Subcutaneous abdominal adipose tissue (tissue), 5 donors: Measurements from ENCODE around the gene RPP38.
A peak's percentile ranks its signal among the peaks of the same experiment; 100 is the strongest.

Experiments
- H3K27ac ChIP-seq: one replicate; pipeline ENCODE4 v1.7.0; 2013; ENCODE audit warnings: low read depth, mild to moderate bottlenecking, inconsistent platforms, low read length, moderate library complexity
- H3K27me3 ChIP-seq, 5 donors: one replicate each; pipeline ENCODE4 v1.7.0; 2013; ENCODE audit warnings: low read length in 5 of 5, inconsistent platforms in 1 of 5; ENCODE audit not compliant: control insufficient read depth in 5 of 5, insufficient read depth in 4 of 5
- H3K36me3 ChIP-seq, 5 donors: one replicate each; pipeline ENCODE4 v1.7.0; 2013; ENCODE audit warnings: low read length in 5 of 5; ENCODE audit not compliant: control insufficient read depth in 5 of 5, insufficient read depth in 5 of 5
- H3K4me1 ChIP-seq, 5 donors: one replicate each; pipeline ENCODE4 v1.7.0; 2013; ENCODE audit warnings: low read length in 5 of 5, mild to moderate bottlenecking in 3 of 5, moderate library complexity in 1 of 5; ENCODE audit not compliant: control insufficient read depth in 5 of 5, insufficient read depth in 5 of 5
- H3K4me3 ChIP-seq, 5 donors: one replicate each; pipeline ENCODE4 v1.7.0; 2013; ENCODE audit warnings: low read length in 5 of 5, low read depth in 1 of 5
- H3K9ac ChIP-seq, 5 donors: one replicate each; pipeline ENCODE4 v1.7.0; 2013; ENCODE audit warnings: low read length in 5 of 5, mild to moderate bottlenecking in 4 of 5, moderate library complexity in 3 of 5
- H3K9me3 ChIP-seq, 5 donors: one replicate each; pipeline ENCODE4 v1.7.0; 2013; ENCODE audit warnings: low read length in 5 of 5; ENCODE audit not compliant: control insufficient read depth in 5 of 5
- donor health status: healthy.
- donor health status: healthy.
- donor health status: healthy.
- donor health status: healthy.
- donor health status: healthy.

The RPP38 gene

DNA sequence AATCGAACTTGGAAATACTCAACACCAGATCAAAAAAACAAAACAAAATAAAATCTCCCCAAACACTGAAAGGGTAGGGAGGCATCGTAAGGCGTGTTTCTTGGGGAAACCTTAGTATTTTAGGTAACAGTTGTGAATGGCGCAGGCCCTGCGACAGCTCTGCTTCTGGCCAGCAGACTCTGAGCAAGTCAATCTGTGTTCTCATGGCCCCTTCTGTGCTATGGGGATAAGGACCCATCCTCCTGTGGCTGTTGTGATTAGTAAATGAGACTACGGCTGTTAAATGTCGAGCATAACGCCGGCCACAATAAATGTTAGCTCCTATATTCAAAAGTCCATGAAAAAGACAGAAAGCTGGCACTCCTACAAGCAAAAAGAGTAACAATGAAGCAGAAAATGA is 27.0 kb downstream of the RPP38 start:
- no peaks in the 10 kb centered on the region for H3K9me3 ChIP-seq
- H3K36me3 ChIP-seq: peaks cover 39 to 75% (median 51%) of the 10 kb centered on the region in 5 donors
- H3K4me3 ChIP-seq: no peak overlapping the region
- H3K27ac ChIP-seq: no peak overlapping the region
- H3K4me1 ChIP-seq: peaks cover 0 to 3% (median 0%) of the 10 kb centered on the region in 5 donors
- H3K9ac ChIP-seq: no peak overlapping the region
- H3K27me3 ChIP-seq: no peaks in the 10 kb centered on the region

DNA sequence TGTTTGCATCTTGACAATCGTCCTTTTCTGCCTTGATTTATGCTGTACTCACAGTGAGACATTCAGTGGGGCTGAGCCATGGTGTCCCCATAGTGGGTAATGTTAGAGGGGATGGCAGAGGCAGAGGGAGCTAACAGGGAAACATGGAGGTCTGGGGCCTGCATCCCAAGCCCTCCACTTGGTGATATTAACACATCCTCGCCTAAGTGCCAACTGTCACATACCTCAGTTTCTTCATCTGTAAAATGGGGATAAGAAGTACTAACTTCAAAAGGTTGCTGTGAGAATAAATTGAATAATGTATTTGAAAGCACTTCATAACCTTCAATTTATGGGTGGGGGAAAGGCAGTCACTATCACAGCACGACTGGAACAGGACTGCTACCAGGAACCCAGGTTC is 27.8 kb downstream of the RPP38 start:
- peaks cover 36 to 75% (median 50%) of the 10 kb centered on the region in 5 donors for H3K36me3 ChIP-seq
- no peak overlapping the region for H3K27ac ChIP-seq
- peaks cover 0 to 3% (median 0%) of the 10 kb centered on the region in 5 donors for H3K4me1 ChIP-seq
- peak overlapping the region in 1 of 5 donors; percentile 30 for H3K9ac ChIP-seq
- H3K4me3 ChIP-seq: no peak overlapping the region
- H3K27me3 ChIP-seq: no peaks in the 10 kb centered on the region
- H3K9me3 ChIP-seq: no peaks in the 10 kb centered on the region

DNA sequence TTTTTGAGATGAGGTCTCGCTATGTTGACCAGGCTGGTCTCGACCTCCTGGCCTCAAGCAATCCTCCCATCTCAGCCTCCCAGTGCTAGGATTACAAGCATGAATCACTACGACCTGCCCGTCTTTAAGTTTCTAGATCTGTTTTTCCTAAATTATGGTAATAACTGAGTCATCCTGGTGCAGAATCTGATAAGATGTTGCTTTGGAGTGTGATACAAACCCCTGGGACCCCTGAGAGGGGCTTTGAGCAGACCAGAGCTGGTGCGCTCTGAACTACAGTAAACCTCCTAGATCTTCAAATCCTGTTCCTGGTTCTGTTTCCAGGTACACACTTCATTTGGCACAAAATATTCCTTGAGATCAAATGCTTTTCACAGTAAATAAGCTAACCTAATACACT is 34.2 kb downstream of the RPP38 start:
- Histone ChIP-seq H3K9me3 (no peaks in the 10 kb centered on the region), H3K4me1 (peaks cover 0 to 3% (median 0%) of the 10 kb centered on the region in 5 donors), H3K9ac (no peak overlapping the region), H3K27ac (no peak overlapping the region), H3K4me3 (no peak overlapping the region), H3K36me3 (peaks cover 26 to 86% (median 66%) of the 10 kb centered on the region in 5 donors), H3K27me3 (no peaks in the 10 kb centered on the region)

DNA sequence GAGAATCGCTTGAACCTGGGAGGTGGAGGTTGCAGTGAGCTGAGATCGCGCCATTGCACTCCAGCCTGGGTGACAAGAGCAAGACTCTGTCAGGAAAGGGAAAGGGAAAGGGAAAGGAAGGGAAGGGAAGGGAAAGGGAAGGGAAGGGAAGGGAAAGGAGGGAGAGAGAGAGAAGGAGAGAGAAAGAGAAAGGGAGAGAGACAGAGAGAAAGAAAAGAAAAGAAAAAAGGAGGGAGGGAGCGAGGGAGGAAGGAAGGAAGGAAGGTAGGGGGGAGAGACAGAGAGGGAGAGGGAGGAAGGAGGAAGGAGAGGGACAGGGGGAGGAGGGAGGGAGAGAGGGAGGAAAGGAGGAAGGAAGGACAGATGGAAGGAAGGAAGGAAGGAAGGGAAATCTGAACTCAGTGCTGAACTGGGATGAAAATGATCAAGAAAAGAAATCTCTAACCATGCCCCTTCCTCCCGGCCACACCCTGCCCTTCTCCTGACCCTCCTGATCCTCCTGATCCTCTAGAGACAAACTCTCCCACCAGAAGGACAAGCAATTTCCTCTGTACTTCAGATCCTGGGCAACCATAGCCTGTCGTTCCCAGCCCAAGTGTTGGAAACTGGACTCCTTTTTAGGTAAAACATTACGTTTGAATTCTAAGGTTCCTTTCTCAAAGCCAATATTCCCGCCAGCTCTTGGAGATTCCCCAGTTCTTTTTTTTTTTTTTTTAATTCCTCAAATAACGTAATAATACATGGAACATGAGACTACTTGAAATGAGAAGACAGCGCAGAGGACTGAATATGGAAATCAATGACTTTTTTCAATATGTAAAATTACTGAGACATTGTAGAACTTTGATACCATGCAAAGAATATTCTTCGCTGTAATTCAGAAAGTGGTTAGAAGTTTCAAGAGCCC is 39.2 kb downstream of the RPP38 start:
- Histone ChIP-seq H3K36me3 (peaks cover 16 to 75% (median 56%) of the 10 kb centered on the region in 5 donors), H3K4me1 (peaks cover 0 to 24% (median 9%) of the 10 kb centered on the region in 5 donors)

DNA sequence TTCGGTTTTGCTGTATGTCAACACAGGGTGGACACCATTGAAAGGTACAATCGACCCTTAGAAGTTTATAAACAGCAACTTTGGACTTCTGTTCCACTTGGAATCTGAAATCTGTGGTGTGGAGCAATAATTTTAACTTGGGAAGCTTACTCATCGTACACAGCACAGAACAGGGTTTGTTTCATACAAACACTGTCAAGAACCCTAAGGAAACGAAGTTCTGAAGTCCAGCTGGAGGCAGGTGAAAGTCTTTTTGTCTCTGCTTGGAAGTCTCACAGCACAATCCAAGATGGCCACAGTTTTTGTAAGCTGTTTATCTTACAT is 39.8 kb downstream of the RPP38 start:
- Histone ChIP-seq H3K36me3 (peaks cover 12 to 68% (median 53%) of the 10 kb centered on the region in 5 donors), H3K27ac (peak overlapping the region; percentile 77), H3K4me1 (peaks cover 0 to 30% (median 13%) of the 10 kb centered on the region in 5 donors), H3K9me3 (no peaks in the 10 kb centered on the region), H3K27me3 (no peaks in the 10 kb centered on the region), H3K4me3 (no peak overlapping the region), H3K9ac (peak overlapping the region in 1 of 5 donors; percentile 44)

More for the DNA sequence above, 39.2 kb downstream of the RPP38 start:
- peak overlapping the region; percentile 77 for H3K27ac ChIP-seq
- H3K9ac ChIP-seq: peak overlapping the region in 1 of 5 donors; percentile 21
- H3K4me3 ChIP-seq: no peak overlapping the region
- no peaks in the 10 kb centered on the region for H3K9me3 ChIP-seq
- H3K27me3 ChIP-seq: no peaks in the 10 kb centered on the region

DNA sequence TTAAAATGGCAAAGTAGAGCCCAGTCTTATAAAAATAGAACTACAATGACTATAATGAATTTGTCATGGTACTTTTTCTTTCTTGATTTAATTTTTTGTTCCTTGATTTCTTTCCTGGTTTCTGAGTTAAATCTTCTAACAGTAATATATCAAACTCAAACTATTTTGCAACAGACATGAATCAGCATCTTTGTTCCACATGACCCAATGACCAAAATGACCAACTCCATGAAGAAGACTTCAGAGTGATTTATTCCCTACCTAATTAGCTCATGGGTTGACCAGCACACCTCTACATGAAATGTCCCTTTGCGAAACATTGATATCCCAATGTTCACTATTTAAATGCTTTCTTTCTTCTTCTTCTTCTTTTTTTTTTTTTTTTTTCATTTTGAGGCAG is 40.5 kb downstream of the RPP38 start:
- H3K36me3 ChIP-seq: peaks cover 12 to 63% (median 48%) of the 10 kb centered on the region in 5 donors

DNA sequence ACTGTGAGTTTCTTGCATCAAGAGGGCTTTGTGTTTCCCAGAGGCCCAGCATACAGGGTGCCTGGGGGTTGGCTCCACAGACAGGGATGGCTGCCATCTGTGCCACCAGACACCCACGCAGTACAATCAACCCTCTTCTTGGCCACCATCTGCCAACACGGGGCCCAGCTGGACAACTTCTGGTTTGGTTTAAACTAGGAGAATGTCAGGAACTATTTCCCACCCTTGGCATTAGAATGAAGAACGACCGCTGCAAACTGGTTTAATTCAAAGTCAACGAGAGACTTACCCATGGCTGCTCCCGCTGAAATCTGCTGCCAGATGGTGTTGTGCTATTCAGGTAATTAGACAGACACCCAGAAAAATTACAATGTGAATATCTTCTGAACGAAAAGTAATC is 43.5 kb downstream of the RPP38 start:
- no peaks in the 10 kb centered on the region for H3K27me3 ChIP-seq
- no peak overlapping the region for H3K9ac ChIP-seq
- no peak overlapping the region for H3K4me3 ChIP-seq
- H3K36me3 ChIP-seq: peaks cover 8 to 33% (median 17%) of the 10 kb centered on the region in 5 donors
- H3K27ac ChIP-seq: no peak overlapping the region
- peaks cover 0 to 34% (median 20%) of the 10 kb centered on the region in 5 donors for H3K4me1 ChIP-seq
- no peaks in the 10 kb centered on the region for H3K9me3 ChIP-seq

More for the DNA sequence above, 40.5 kb downstream of the RPP38 start:
- H3K27me3 ChIP-seq: no peaks in the 10 kb centered on the region
- no peaks in the 10 kb centered on the region for H3K9me3 ChIP-seq
- peak overlapping the region in 1 of 5 donors; percentile 44 for H3K9ac ChIP-seq
- H3K4me3 ChIP-seq: no peak overlapping the region
- peaks cover 0 to 34% (median 17%) of the 10 kb centered on the region in 5 donors for H3K4me1 ChIP-seq
- H3K27ac ChIP-seq: peak overlapping the region; percentile 77

DNA sequence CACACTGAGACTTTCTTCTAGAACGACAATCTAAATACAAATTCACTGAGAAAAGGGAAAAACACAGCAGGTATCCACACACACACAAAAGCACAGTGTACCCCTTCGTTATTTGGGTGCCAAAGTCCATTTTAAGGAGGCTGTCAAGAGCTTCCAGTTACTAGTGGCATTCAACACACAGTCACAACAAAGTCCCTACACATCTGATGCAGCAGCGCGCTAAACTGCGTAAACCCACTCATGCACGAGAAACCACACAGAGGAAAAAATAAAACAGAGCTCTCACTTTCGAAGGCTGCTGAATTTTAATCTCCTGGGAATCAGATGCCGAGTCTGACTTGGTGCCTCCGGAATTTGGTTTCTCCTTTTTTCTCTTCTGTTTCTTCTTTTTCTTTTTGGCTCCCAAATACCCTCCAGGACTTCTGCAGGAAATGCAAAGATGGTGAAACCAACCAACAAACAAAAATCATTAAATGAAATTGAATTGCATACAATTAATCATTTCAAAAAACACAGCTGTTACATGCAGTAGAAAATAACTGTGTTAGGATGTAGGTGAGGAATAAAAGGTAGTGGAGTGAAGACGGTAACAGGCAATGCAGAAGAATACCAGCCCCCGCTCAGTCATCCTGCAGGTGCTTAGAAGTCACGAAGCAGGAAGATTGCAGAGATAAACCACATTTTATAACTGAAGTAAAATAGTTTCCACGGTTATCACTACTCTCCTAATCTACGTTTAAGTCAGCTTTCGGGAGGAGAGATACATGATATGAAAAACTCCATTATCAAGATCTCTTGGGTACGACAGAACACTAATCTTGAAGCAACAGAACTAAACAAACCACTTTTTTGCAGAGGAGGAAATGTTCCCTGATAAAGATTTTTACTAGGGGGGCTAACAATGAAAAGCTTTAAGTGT is 44.2 kb downstream of the RPP38 start:
- H3K9me3 ChIP-seq: no peaks in the 10 kb centered on the region
- H3K36me3 ChIP-seq: peaks cover 8 to 32% (median 15%) of the 10 kb centered on the region in 5 donors
- H3K27me3 ChIP-seq: no peaks in the 10 kb centered on the region
- no peak overlapping the region for H3K27ac ChIP-seq
- H3K9ac ChIP-seq: no peak overlapping the region
- H3K4me1 ChIP-seq: peaks cover 0 to 34% (median 25%) of the 10 kb centered on the region in 5 donors
- H3K4me3 ChIP-seq: no peak overlapping the region

DNA sequence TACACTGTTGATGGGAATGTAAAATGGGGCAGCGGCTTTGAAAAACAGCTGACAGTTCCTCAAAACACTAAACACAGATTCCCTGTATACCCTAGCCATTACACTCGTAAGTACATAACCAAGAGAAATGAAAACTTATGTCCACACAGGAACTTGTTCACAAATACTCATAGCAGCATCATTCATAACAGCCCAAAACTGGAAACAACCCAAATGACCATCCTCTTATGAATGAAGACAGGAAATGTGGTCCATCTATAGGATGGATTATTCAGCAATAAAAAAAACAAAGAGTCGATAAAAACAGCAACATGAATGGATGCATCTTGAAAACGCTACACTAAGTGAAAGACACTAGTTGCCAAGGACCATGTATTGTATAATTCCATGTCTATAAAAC is 47.6 kb downstream of the RPP38 start:
- Histone ChIP-seq H3K27ac (no peak overlapping the region), H3K27me3 (no peaks in the 10 kb centered on the region), H3K9me3 (peaks cover 0 to 4% (median 0%) of the 10 kb centered on the region in 5 donors), H3K4me3 (no peak overlapping the region), H3K9ac (no peak overlapping the region), H3K36me3 (peaks cover 0 to 14% (median 11%) of the 10 kb centered on the region in 5 donors), H3K4me1 (peaks cover 0 to 25% (median 20%) of the 10 kb centered on the region in 5 donors)
